Measurements from ENCODE around the gene JARID2. TPM values are rescaled to one million over a fixed set of nuclear protein-coding genes. Genes with fewer than 3 reads are reported as not detected.

Gene JARID2
- total RNA-seq, 2 donors from 2014 or later: 9.1 to 10.7 TPM

GRCh38 chr6:15557174-15557573 lies 311.3 kb downstream of the JARID2 start:
- TF ChIP-seq CTCF (IDR thresholded peaks at IDR 0.05): no peak
- DNase-seq: no peak
- no peak overlapping the region for H3K4me3 ChIP-seq

GRCh38 chr6:15560713-15561112 lies 314.8 kb downstream of the JARID2 start:
- H3K9me3 ChIP-seq: no peaks in the 10 kb centered on the region
- intact Hi-C loops (cut with DNase I): no loop called here
- H3K9ac ChIP-seq (ENCODE audit: low read depth in 2 of 2, low read length in 2 of 2): no peak overlapping the region
- no peaks in the 10 kb centered on the region for H3K4me1 ChIP-seq
- no peak for TF ChIP-seq CTCF (IDR thresholded peaks at IDR 0.05)
- H3K4me3 ChIP-seq: no peak overlapping the region
- DNase-seq: no peak
- H3K27ac ChIP-seq: no peak overlapping the region
- no peaks in the 10 kb centered on the region for H3K36me3 ChIP-seq
- no peaks in the 10 kb centered on the region for H3K27me3 ChIP-seq

More at GRCh38 chr6:15557174-15557573, 311.3 kb downstream of the JARID2 start:
- no peak overlapping the region for H3K27ac ChIP-seq
- H3K4me1 ChIP-seq: no peaks in the 10 kb centered on the region
- H3K27me3 ChIP-seq: no peaks in the 10 kb centered on the region
- no peaks in the 10 kb centered on the region for H3K36me3 ChIP-seq
- intact Hi-C loops (cut with DNase I): no loop called here
- no peaks in the 10 kb centered on the region for H3K9me3 ChIP-seq
- no peak overlapping the region for H3K9ac ChIP-seq (ENCODE audit: low read depth in 2 of 2, low read length in 2 of 2)

- no peak for DNase-seq
- Histone ChIP-seq H3K4me1 (no peaks in the 10 kb centered on the region), H3K4me3 (no peak overlapping the region), H3K9me3 (no peaks in the 10 kb centered on the region), H3K9ac (ENCODE audit: low read depth in 2 of 2, low read length in 2 of 2) (no peak overlapping the region), H3K36me3 (no peaks in the 10 kb centered on the region), H3K27me3 (no peaks in the 10 kb centered on the region), H3K27ac (no peak overlapping the region)
- intact Hi-C loops (cut with DNase I): no loop called here
- no peak for TF ChIP-seq CTCF (IDR thresholded peaks at IDR 0.05)
Measured at GRCh38 chr6:15561447-15562199, 315.8 kb downstream of the JARID2 start.

GRCh38 chr6:15562977-15563376 lies 317.1 kb downstream of the JARID2 start:
- intact Hi-C loops (cut with DNase I): no loop called here
- Histone ChIP-seq H3K4me3 (no peak overlapping the region), H3K4me1 (no peaks in the 10 kb centered on the region), H3K36me3 (no peaks in the 10 kb centered on the region), H3K9ac (ENCODE audit: low read depth in 2 of 2, low read length in 2 of 2) (no peak overlapping the region), H3K27ac (no peak overlapping the region), H3K9me3 (no peaks in the 10 kb centered on the region), H3K27me3 (no peaks in the 10 kb centered on the region)
- TF ChIP-seq CTCF (IDR thresholded peaks at IDR 0.05): no peak
- DNase-seq: no peak

- no peak for DNase-seq
- H3K27me3 ChIP-seq: no peaks in the 10 kb centered on the region
- no peaks in the 10 kb centered on the region for H3K36me3 ChIP-seq
- intact Hi-C loops (cut with DNase I): no loop called here
- no peak overlapping the region for H3K4me3 ChIP-seq
- H3K9me3 ChIP-seq: no peaks in the 10 kb centered on the region
- TF ChIP-seq CTCF (IDR thresholded peaks at IDR 0.05): no peak
- H3K27ac ChIP-seq: no peak overlapping the region
- no peak overlapping the region for H3K9ac ChIP-seq (ENCODE audit: low read depth in 2 of 2, low read length in 2 of 2)
- no peaks in the 10 kb centered on the region for H3K4me1 ChIP-seq
Measured at GRCh38 chr6:15569035-15569995, 323.4 kb downstream of the JARID2 start.

Data from colonic mucosa (tissue), 4 donors.